T-helper 9 cell (primary cell): ENCODE data around the gene SSPN.

Experiments used
- DNase-seq: peaks from one replicate; pipeline ENCODE4 v3.0.0-alpha.2; 2020

SSPN gene

GRCh38 chr12:26268841-26269561 is 73.6 kb downstream of the SSPN start:
- no peak for DNase-seq

- no peak for DNase-seq
These were observed 74.3 kb downstream of the SSPN start for GRCh38 chr12:26269562-26270284.

GRCh38 chr12:26271024-26271423 is 75.7 kb downstream of the SSPN start:
- DNase-seq = no peak

GRCh38 chr12:26271889-26272492 is 76.6 kb downstream of the SSPN start:
- DNase-seq = no peak

GRCh38 chr12:26272851-26273250 is 77.5 kb downstream of the SSPN start:
- no peak for DNase-seq

GRCh38 chr12:26273811-26274210 is 78.4 kb downstream of the SSPN start:
- no peak for DNase-seq

GRCh38 chr12:26274441-26275312 is 79.3 kb downstream of the SSPN start:
- no peak for DNase-seq

GRCh38 chr12:26275313-26276131 is 80.1 kb downstream of the SSPN start:
- no peak for DNase-seq

GRCh38 chr12:26276709-26277108 is 81.3 kb downstream of the SSPN start:
- no peak for DNase-seq

GRCh38 chr12:26277506-26278246 is 82.3 kb downstream of the SSPN start:
- DNase-seq = no peak

GRCh38 chr12:26278266-26278665 is 82.9 kb downstream of the SSPN start:
- DNase-seq = no peak

GRCh38 chr12:26278666-26279065 is 83.3 kb downstream of the SSPN start:
- DNase-seq = no peak

GRCh38 chr12:26279091-26279490 is 83.7 kb downstream of the SSPN start:
- DNase-seq = no peak

GRCh38 chr12:26279908-26280307 is 84.5 kb downstream of the SSPN start:
- DNase-seq = no peak

- no peak for DNase-seq
These were observed 85.5 kb downstream of the SSPN start for GRCh38 chr12:26280869-26281268.

GRCh38 chr12:26281320-26281719 is 85.9 kb downstream of the SSPN start:
- DNase-seq = no peak

- no peak for DNase-seq
These were observed 87.1 kb downstream of the SSPN start for GRCh38 chr12:26282339-26282940.

- no peak for DNase-seq
These were observed 87.7 kb downstream of the SSPN start for GRCh38 chr12:26283046-26283445.

- no peak for DNase-seq
These were observed 88.2 kb downstream of the SSPN start for GRCh38 chr12:26283617-26284016.

GRCh38 chr12:26285401-26285800 is 90.0 kb downstream of the SSPN start:
- no peak for DNase-seq

- DNase-seq = no peak
These were observed 90.8 kb downstream of the SSPN start for GRCh38 chr12:26286186-26286585.
